Spleen (tissue), 11 donors: ENCODE measurements around the gene PSMF1. TPM values are rescaled to one million over a fixed set of nuclear protein-coding genes. Genes with fewer than 3 reads are reported as not detected.

ENCODE experiments used
- DNase-seq: peaks from one replicate; pipeline ENCODE4 v3.0.0-alpha.2; 2020
- H3K27ac ChIP-seq, 8 donors: fragments of 200-600 bp; sonication (generic) in 7 of 8; 1 replicate in 4 of 8; 2 replicates in 4 of 8; pipeline versions ENCODE4 v1.5.0 to v1.8.0; 2016 to 2021; ENCODE audit warnings: inconsistent platforms in 4 of 8, mild to moderate bottlenecking in 4 of 8, moderate library complexity in 1 of 8
- H3K27me3 ChIP-seq, 7 donors: fragments of 200-600 bp; sonication (generic) in 6 of 7; replicated peaks in 1 of 7; 1 replicate in 4 of 7; 2 replicates in 3 of 7; pipeline versions ENCODE4 v1.5.0 to v1.8.0; 2016 to 2021; ENCODE audit warnings: inconsistent platforms in 3 of 7, mild to moderate bottlenecking in 1 of 7
- H3K36me3 ChIP-seq, 6 donors: fragments of 200-600 bp; sonication (generic) in 5 of 6; 1 replicate in 4 of 6; 2 replicates in 2 of 6; pipeline versions ENCODE4 v1.5.0 to v1.8.0; 2016 to 2021; ENCODE audit warnings: inconsistent platforms in 2 of 6
- H3K4me1 ChIP-seq, 6 donors: fragments of 200-600 bp; sonication (generic) in 5 of 6; 1 replicate in 3 of 6; 2 replicates in 3 of 6; pipeline versions ENCODE4 v1.5.0 to v1.8.0; 2016 to 2021; ENCODE audit warnings: inconsistent platforms in 3 of 6
- H3K4me3 ChIP-seq, 8 donors: fragments of 200-600 bp; sonication (generic) in 7 of 8; 1 replicate in 4 of 8; 2 replicates in 4 of 8; pipeline versions ENCODE4 v1.5.0 to v1.8.0; 2016 to 2021; ENCODE audit warnings: inconsistent platforms in 4 of 8, mild to moderate bottlenecking in 4 of 8, moderate library complexity in 2 of 8
- H3K9me3 ChIP-seq, 8 donors: fragments of 200-600 bp; sonication (generic) in 7 of 8; 1 replicate in 4 of 8; 2 replicates in 4 of 8; pipeline versions ENCODE4 v1.5.0 to v1.8.0; 2016 to 2021; ENCODE audit warnings: inconsistent platforms in 4 of 8
- CTCF ChIP-seq, 11 experiments: fragments of 200-600 bp in 7 of 11; fragments of 450-650 bp in 4 of 11; sonication (generic) in 4 of 11; IDR thresholded peaks in 8 of 11; conservative IDR thresholded peaks in 3 of 11; 1 replicate in 7 of 11; 2 replicates in 4 of 11; pipeline versions ENCODE4 v1.4.0 to v1.8.0; 2016 to 2021; ENCODE audit warnings: antibody characterized with exemption in 11 of 11, inconsistent platforms in 4 of 11, mild to moderate bottlenecking in 1 of 11
- POLR2A ChIP-seq, 3 donors: fragments of 450-650 bp; IDR thresholded peaks; one replicate each; pipeline ENCODE4 v1.5.1; 2017; ENCODE audit warnings: antibody characterized with exemption in 3 of 3, mild to moderate bottlenecking in 1 of 3
- POLR2AphosphoS5 ChIP-seq, 3 donors: sonication (generic); formaldehyde crosslinking; IDR thresholded peaks; one replicate each; pipeline ENCODE4 v1.5.1; 2017; ENCODE audit warnings: antibody characterized with exemption in 3 of 3
- WGBS, 5 donors: extraction: QIAGEN DNeasy Blood & Tissue Kit in 3 of 5; methylation state at CpG; one replicate each; pipeline versions ENCODE4 v1.1.5 to v1.1.7; 2013 to 2018; 5-methylcytosine and 5-hydroxymethylcytosine counted together
- intact Hi-C: fragments of 100-400 bp; cut with DNase I; formaldehyde crosslinking; loops from one replicate; pipeline ENCODE4 v1.15.0; 2023; ENCODE audit warnings: low total_unique reads
- polyA plus RNA-seq, 3 donors: library from polyadenylated mRNA; stranded (reverse); fragments of 200-250 nt; gene quantifications; one replicate each; pipeline ENCODE4 v1.2.1, GENCODE V29; 2013
- total RNA-seq, 7 donors: library from RNA; depleted of rRNA in 3 of 7; stranded (reverse); fragments of >200 nt in 3 of 7; fragmentation: NEBNext Ultra II Directional in 4 of 7; extraction: Animal tissue kit (Norgen Biotek cat#: 25700) in 4 of 7; gene quantifications; one replicate each; pipeline versions ENCODE4 v1.1.0 to v1.2.1, GENCODE V29; 2016 to 2021
- donor health status: healthy with polysubstance abuse.
- donor health status: DM: no; HTN: no; CAD: no; lungs with moderate emphysema.
- donor health status: DM: no; HTN: no; CAD: no.
- donor health status: Bipolar disorder and iron deficiency.
- donor health status: healthy.
- donor health status: DM: no; HTN: no; CAD: no.
- donor health status: DM: yes; HTN: yes; CAD: no.

Gene PSMF1
- total and polyA plus RNA-seq, 10 donors: 25.7 to 169 (median 112) TPM

- no peak for TF ChIP-seq POLR2A (IDR thresholded peaks at IDR 0.05)
- no peak for TF ChIP-seq CTCF (IDR thresholded peaks at IDR 0.05 in 8 of 11, conservative IDR thresholded peaks at IDR 0.05 in 3 of 11)
- no peak for TF ChIP-seq POLR2AphosphoS5 (IDR thresholded peaks at IDR 0.05)
- H3K27me3 ChIP-seq: no peaks in the 10 kb centered on the region
These were observed 34.8 kb upstream of the PSMF1 start for GRCh38 chr20:1083431-1084080.

GRCh38 chr20:1085492-1086276, 32.7 kb upstream of the PSMF1 start:
- Histone ChIP-seq H3K36me3 (no peaks in the 10 kb centered on the region), H3K4me3 (no peak overlapping the region), H3K9me3 (peaks cover 0 to 38% (median 25%) of the 10 kb centered on the region in 8 donors), H3K27ac (no peak overlapping the region), H3K4me1 (no peaks in the 10 kb centered on the region), H3K27me3 (no peaks in the 10 kb centered on the region)
- no peak for TF ChIP-seq POLR2A (IDR thresholded peaks at IDR 0.05)
- no peak for TF ChIP-seq CTCF (IDR thresholded peaks at IDR 0.05 in 8 of 11, conservative IDR thresholded peaks at IDR 0.05 in 3 of 11)
- no peak for TF ChIP-seq POLR2AphosphoS5 (IDR thresholded peaks at IDR 0.05)
- intact Hi-C loops: no loop called here
- WGBS, 5 donors: 25 to 33% (median 30%) methylated on average over 6 of the region's 6 CpGs
- no peak for DNase-seq

More at GRCh38 chr20:1083431-1084080, 34.8 kb upstream of the PSMF1 start:
- Histone ChIP-seq H3K4me3 (no peak overlapping the region), H3K27ac (no peak overlapping the region), H3K36me3 (no peaks in the 10 kb centered on the region), H3K9me3 (peaks cover 0 to 22% (median 17%) of the 10 kb centered on the region in 8 donors), H3K4me1 (no peaks in the 10 kb centered on the region)
- intact Hi-C loops: no loop called here
- 52 to 73% (median 65%) methylated on average over 5 of the region's 5 CpGs for WGBS, 5 donors
- no peak for DNase-seq

- 25 to 47% (median 32%) methylated on average over 5 of the region's 5 CpGs for WGBS, 5 donors
- intact Hi-C loops: no loop called here
These were observed 31.9 kb upstream of the PSMF1 start for GRCh38 chr20:1086277-1087213.

More at GRCh38 chr20:1086277-1087213, 31.9 kb upstream of the PSMF1 start:
- DNase-seq: no peak
- H3K27ac ChIP-seq: no peak overlapping the region
- H3K36me3 ChIP-seq: no peaks in the 10 kb centered on the region
- H3K27me3 ChIP-seq: no peaks in the 10 kb centered on the region
- peaks cover 0 to 41% (median 29%) of the 10 kb centered on the region in 8 donors for H3K9me3 ChIP-seq
- TF ChIP-seq POLR2AphosphoS5 (IDR thresholded peaks at IDR 0.05): no peak
- TF ChIP-seq POLR2A (IDR thresholded peaks at IDR 0.05): no peak
- TF ChIP-seq CTCF (IDR thresholded peaks at IDR 0.05 in 8 of 11, conservative IDR thresholded peaks at IDR 0.05 in 3 of 11): no peak
- H3K4me1 ChIP-seq: no peaks in the 10 kb centered on the region
- no peak overlapping the region for H3K4me3 ChIP-seq
